Colonic mucosa (tissue), 4 donors: ENCODE data around the gene OR5B3. TPM values are rescaled to one million over a fixed set of nuclear protein-coding genes. Genes with fewer than 3 reads are reported as not detected.
"Not testable (repeated sequence)": the region's sequence is repeated elsewhere in the genome, so short reads cannot be mapped to it uniquely, and the experiment has no call there.

Experiments
- DNase-seq: peaks from one replicate; pipeline ENCODE4 v3.0.0-alpha.2; 2020
- H3K27ac ChIP-seq: fragments of 200-600 bp; one replicate; pipeline ENCODE4 v1.8.0; 2021
- H3K27me3 ChIP-seq: fragments of 200-600 bp; one replicate; pipeline ENCODE4 v1.8.0; 2021
- H3K36me3 ChIP-seq: fragments of 200-600 bp; one replicate; pipeline ENCODE4 v1.8.0; 2021
- H3K4me1 ChIP-seq: fragments of 200-600 bp; one replicate; pipeline ENCODE4 v1.8.0; 2021; ENCODE audit warnings: mild to moderate bottlenecking
- H3K4me3 ChIP-seq: fragments of 200-600 bp; one replicate; pipeline ENCODE4 v1.8.0; 2021
- H3K9ac ChIP-seq, 2 donors: one replicate each; pipeline ENCODE4 v1.7.0; 2013; ENCODE audit warnings: control low read depth in 2 of 2, low read depth in 2 of 2, low read length in 2 of 2
- H3K9me3 ChIP-seq: fragments of 200-600 bp; one replicate; pipeline ENCODE4 v1.8.0; 2021
- intact Hi-C: fragments of 100-400 bp; cut with DNase I; formaldehyde crosslinking; loops from one replicate; pipeline ENCODE4 v1.14.1; 2022
- total RNA-seq, 2 donors: library from RNA; stranded (reverse); fragmentation: NEBNext Ultra II Directional in 1 of 2; extraction: Animal tissue kit (Norgen Biotek cat#: 25700) in 1 of 2; gene quantifications; one replicate each; pipeline ENCODE4 v1.2.1, GENCODE V29; 2021
- TF ChIP-seq, protein P1 (sequence below): fragments of 200-600 bp; IDR thresholded peaks from one replicate; pipeline ENCODE4 v1.8.0; 2022; ENCODE audit warnings: antibody characterized with exemption, mild to moderate bottlenecking
- donor health status: healthy.
- donor health status: DM: no; HTN: no; CAD: no.
- donor health status: DM: no; HTN: no; CAD: no.

OR5B3 gene
- total RNA-seq, 2 donors from 2014 or later = not detected

- Histone ChIP-seq H3K4me3 (no peak overlapping the region), H3K4me1 (no peaks in the 10 kb centered on the region), H3K9ac (no peak overlapping the region), H3K36me3 (no peaks in the 10 kb centered on the region), H3K27ac (no peak overlapping the region), H3K27me3 (no peaks in the 10 kb centered on the region), H3K9me3 (no peaks in the 10 kb centered on the region)
- TF ChIP-seq, protein P1, sequence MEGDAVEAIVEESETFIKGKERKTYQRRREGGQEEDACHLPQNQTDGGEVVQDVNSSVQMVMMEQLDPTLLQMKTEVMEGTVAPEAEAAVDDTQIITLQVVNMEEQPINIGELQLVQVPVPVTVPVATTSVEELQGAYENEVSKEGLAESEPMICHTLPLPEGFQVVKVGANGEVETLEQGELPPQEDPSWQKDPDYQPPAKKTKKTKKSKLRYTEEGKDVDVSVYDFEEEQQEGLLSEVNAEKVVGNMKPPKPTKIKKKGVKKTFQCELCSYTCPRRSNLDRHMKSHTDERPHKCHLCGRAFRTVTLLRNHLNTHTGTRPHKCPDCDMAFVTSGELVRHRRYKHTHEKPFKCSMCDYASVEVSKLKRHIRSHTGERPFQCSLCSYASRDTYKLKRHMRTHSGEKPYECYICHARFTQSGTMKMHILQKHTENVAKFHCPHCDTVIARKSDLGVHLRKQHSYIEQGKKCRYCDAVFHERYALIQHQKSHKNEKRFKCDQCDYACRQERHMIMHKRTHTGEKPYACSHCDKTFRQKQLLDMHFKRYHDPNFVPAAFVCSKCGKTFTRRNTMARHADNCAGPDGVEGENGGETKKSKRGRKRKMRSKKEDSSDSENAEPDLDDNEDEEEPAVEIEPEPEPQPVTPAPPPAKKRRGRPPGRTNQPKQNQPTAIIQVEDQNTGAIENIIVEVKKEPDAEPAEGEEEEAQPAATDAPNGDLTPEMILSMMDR = no peak
- intact Hi-C loops = no loop called here
- DNase-seq = no peak
Observed at GRCh38 chr11:58434217-58434616, 27.5 kb upstream of the OR5B3 start.

DNA sequence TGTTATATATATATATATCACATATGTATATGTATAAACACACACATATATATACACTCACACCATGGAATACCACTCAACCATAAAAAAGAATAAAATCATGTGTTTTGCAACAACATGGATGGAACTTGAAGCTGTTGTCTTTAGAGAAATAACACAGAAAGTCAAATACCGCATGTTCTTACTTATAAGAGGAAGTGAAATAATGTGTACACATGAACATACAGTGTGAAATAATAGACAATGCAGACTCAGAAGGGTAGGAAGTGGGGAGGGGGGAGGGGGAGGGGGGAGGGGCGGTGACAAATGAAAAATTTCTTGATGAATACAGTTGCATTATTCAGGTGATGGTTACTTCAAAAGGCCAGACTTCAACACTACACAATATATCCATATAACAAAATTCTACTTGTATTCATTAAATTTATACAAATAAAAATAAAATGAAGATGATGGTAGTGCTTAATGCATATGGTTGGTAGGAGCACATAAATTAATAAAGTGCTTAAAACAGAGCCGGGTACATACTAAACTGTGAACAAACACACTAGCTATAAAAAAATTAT lies 27.0 kb upstream of the OR5B3 start:
- Histone ChIP-seq H3K9me3 (no peaks in the 10 kb centered on the region), H3K27ac (no peak overlapping the region), H3K4me1 (no peaks in the 10 kb centered on the region), H3K4me3 (no peak overlapping the region), H3K36me3 (no peaks in the 10 kb centered on the region), H3K27me3 (no peaks in the 10 kb centered on the region), H3K9ac (no peak overlapping the region)
- TF ChIP-seq, protein P1 = no peak
- no peak for DNase-seq
- intact Hi-C loops = no loop called here

GRCh38 chr11:58429273-58429672 lies 22.6 kb upstream of the OR5B3 start:
- H3K36me3 ChIP-seq = no peaks in the 10 kb centered on the region
- no peaks in the 10 kb centered on the region for H3K27me3 ChIP-seq
- no peak overlapping the region for H3K27ac ChIP-seq
- H3K9ac ChIP-seq = no peak overlapping the region
- no peaks in the 10 kb centered on the region for H3K9me3 ChIP-seq
- no peak overlapping the region for H3K4me3 ChIP-seq
- TF ChIP-seq, protein P1 = no peak
- no peaks in the 10 kb centered on the region for H3K4me1 ChIP-seq
- intact Hi-C loops = no loop called here
- no peak for DNase-seq

GRCh38 chr11:58428021-58428420 lies 21.3 kb upstream of the OR5B3 start, which contains the start of gene OR5B2:
TSS of gene OR5B2 (minus strand) at chr11:58428121. CDS start at chr11:58423261, 4,860 bp downstream.
- TF ChIP-seq, protein P1 = no peak
- no peak within 1 kb of the TSS for H3K9ac ChIP-seq
- no peak within 1 kb of the TSS for H3K27ac ChIP-seq
- H3K4me1 ChIP-seq = no peaks in the 10 kb centered on the region
- intact Hi-C loops = no loop called here
- DNase-seq = no peak
- H3K36me3 ChIP-seq = no peaks in the 10 kb centered on the region
- no peak within 1 kb of the TSS for H3K4me3 ChIP-seq
- H3K9me3 ChIP-seq = no peaks in the 10 kb centered on the region
- H3K27me3 ChIP-seq = no peaks in the 10 kb centered on the region

- H3K4me3 ChIP-seq, H3K27me3 ChIP-seq, H3K9ac ChIP-seq, H3K9me3 ChIP-seq, DNase-seq, H3K27ac ChIP-seq, intact Hi-C loops, H3K4me1 ChIP-seq, H3K36me3 ChIP-seq: not testable (repeated sequence)
Observed at GRCh38 chr11:58399622-58400021, 7.1 kb downstream of the OR5B3 start.

DNA sequence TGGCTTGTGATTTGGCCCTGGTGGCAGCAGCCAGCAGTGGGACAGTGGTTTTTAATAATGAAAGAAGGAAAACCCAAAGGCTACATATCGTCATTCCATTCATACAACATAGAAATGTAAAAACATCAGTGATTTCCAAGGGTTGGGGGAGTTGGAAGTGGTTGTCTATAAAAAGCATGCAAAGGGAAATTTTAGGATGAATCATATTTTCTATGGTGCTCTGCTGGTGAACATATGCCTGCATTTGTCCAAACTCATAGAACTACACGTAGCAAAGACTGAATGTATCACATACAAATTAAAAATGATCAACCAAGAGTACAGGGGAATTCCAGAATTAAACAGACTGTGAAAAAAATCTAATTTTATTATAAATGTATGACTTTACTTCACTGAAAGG lies 11.1 kb downstream of the OR5B3 start:
- Histone ChIP-seq H3K9ac (no peak overlapping the region), H3K4me3 (no peak overlapping the region), H3K9me3 (no peaks in the 10 kb centered on the region), H3K27me3 (no peaks in the 10 kb centered on the region), H3K36me3 (no peaks in the 10 kb centered on the region), H3K4me1 (no peaks in the 10 kb centered on the region), H3K27ac (no peak overlapping the region)
- no peak for DNase-seq
- intact Hi-C loops = no loop called here
- TF ChIP-seq, protein P1 = no peak
